Measurements from ENCODE around the gene ZKSCAN5.

- no peak for TF ChIP-seq CTCF (IDR thresholded peaks at IDR 0.05)
- no peak for TF ChIP-seq POLR2A (IDR thresholded peaks at IDR 0.05; ENCODE audit: low read depth)
- TF ChIP-seq POLR2AphosphoS5 (IDR thresholded peaks at IDR 0.05): no peak
- TF ChIP-seq EP300 (IDR thresholded peaks at IDR 0.05): no peak
Measured at GRCh38 chr7:99525713-99526440, 21.4 kb downstream of the ZKSCAN5 start.

Measured in esophagus muscularis mucosa (tissue), 4 donors.